Measurements from ENCODE around the gene ALDH4A1.

ALDH4A1 gene

DNA sequence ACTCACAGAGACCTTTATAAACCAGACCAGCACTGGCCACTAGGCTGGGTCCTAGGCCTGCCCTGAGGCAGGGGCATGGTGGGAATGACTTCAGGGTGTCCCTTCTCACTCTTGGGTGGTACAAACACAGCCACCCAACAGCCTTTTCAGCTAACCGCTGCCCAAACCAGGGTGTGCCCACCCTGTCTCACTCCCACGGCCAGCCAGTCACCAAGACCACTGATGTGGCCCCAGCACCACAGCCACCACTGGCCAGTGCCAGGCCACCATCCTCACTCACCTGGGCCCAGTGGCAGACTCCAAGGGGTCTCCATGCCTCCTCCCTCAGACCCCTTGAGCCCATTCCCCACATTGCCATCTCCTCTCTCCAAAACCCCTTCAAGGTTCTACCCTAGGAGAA lies 70.7 kb downstream of the ALDH4A1 start:
- H3K4me3 ChIP-seq (ENCODE audit: low read depth, low read length), result no peak overlapping the region
- no peak for DNase-seq (ENCODE audit: low read depth, low spot score)
- POLR2A ChIA-PET, result no interaction called here
- TF ChIP-seq, protein P1, sequence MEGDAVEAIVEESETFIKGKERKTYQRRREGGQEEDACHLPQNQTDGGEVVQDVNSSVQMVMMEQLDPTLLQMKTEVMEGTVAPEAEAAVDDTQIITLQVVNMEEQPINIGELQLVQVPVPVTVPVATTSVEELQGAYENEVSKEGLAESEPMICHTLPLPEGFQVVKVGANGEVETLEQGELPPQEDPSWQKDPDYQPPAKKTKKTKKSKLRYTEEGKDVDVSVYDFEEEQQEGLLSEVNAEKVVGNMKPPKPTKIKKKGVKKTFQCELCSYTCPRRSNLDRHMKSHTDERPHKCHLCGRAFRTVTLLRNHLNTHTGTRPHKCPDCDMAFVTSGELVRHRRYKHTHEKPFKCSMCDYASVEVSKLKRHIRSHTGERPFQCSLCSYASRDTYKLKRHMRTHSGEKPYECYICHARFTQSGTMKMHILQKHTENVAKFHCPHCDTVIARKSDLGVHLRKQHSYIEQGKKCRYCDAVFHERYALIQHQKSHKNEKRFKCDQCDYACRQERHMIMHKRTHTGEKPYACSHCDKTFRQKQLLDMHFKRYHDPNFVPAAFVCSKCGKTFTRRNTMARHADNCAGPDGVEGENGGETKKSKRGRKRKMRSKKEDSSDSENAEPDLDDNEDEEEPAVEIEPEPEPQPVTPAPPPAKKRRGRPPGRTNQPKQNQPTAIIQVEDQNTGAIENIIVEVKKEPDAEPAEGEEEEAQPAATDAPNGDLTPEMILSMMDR (IDR thresholded peaks at IDR 0.05; ENCODE audit: insufficient read depth, low read length, missing control alignments), result no peak
- CTCF ChIA-PET, result no interaction called here

DNA sequence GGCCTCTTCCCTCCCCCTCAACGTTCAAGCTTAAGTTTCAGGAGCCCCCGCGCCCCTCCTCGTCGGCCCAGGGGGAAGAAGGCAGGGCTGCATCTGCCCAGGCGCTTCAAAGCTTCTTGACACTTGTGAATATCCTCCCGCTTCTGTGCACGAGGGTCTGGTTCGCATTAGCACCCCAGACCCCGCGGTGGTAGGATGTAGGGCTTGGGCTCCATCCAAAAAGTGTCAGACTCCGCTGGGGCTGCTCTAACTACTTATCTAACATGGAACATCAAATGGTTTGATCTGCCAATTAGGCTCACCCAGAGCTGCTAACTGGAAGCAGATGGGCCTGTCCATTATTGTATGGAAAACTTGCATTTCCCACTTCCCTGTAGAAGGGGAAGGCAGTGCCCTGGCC lies 71.8 kb downstream of the ALDH4A1 start:
- ChIA-PET POLR2A (no interaction called here), CTCF (interaction anchor here (1.8 to 2.5 kb wide), 2 partner anchors 9 to 234 kb away, joined by 10 to 17 read pairs; no protein-coding TSS in a partner anchor)
- DNase-seq (ENCODE audit: low read depth, low spot score), result no peak
- H3K4me3 ChIP-seq (ENCODE audit: low read depth, low read length), result no peak overlapping the region
- TF ChIP-seq, protein P1 (IDR thresholded peaks at IDR 0.05; ENCODE audit: insufficient read depth, low read length, missing control alignments), result no peak

DNA sequence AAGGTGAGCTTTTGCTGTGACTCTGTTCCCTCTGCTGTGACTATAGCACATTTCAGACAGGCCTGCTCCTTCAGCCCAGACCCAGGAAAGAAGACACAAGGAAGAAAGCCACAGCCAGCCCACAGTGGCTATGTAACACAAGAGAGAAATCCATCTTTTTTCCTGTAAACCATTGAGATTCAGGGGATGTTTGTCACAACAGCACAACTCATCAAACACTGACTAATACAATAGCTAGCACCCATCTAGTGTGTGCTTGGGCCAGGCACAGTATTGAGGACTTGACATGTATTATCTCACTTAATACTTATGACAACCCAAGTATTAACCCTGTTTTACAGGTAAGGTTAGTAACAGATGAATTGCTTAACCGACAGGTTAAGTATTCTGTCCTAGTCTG lies 72.7 kb downstream of the ALDH4A1 start:
- TF ChIP-seq, protein P1 (IDR thresholded peaks at IDR 0.05; ENCODE audit: insufficient read depth, low read length, missing control alignments), result no peak
- POLR2A ChIA-PET, result no interaction called here
- CTCF ChIA-PET, result interaction anchor here (1.8 to 2.5 kb wide), 2 partner anchors 8 to 233 kb away, joined by 10 to 17 read pairs; no protein-coding TSS in a partner anchor

DNA sequence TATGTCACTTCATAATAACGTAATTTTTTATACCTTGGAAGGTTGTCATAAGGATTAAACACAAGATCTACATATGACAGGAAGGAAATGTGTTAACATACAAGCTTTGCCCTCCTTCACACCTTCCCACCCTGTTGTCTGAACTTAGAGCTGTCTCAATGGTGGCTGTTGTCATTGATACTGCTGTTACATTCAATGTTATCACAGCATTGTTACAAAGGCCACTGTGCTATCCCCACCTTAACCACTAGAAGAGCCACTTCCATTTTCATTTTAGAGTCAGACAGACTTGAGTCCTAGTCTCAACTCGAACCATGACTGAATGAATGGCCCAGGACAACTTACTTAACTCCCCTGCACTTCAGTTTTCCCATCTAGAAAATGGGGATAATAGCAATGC lies 74.1 kb downstream of the ALDH4A1 start:
- POLR2A ChIA-PET, result no interaction called here
- H3K4me3 ChIP-seq (ENCODE audit: low read depth, low read length), result no peak overlapping the region
- TF ChIP-seq, protein P1 (IDR thresholded peaks at IDR 0.05; ENCODE audit: insufficient read depth, low read length, missing control alignments), result no peak
- DNase-seq (ENCODE audit: low read depth, low spot score), result no peak
- CTCF ChIA-PET, result no interaction called here

More for the DNA sequence above, 72.7 kb downstream of the ALDH4A1 start:
- no peak overlapping the region for H3K4me3 ChIP-seq (ENCODE audit: low read depth, low read length)
- no peak for DNase-seq (ENCODE audit: low read depth, low spot score)

DNA sequence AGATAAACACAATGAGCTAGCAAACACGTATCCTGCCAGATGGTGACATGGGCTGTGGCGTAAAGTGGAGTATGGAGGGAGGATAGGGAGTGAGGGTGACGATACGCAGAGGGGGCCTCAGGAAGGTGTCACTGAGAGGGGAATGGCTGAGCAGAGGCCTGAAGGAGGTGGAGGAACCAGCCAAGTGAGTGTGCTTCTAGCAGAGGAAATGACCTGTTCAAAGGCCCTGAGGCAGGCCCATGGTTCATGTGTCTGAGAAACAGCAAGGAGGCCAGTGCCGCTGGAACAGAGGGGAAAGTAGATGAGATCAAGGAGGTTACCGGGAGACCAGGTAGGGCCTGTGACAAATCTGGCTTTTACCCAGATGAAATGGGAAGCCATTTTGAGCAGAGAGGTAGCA lies 78.9 kb downstream of the ALDH4A1 start:
- ChIA-PET CTCF (interaction anchor here (1.6 to 2.6 kb wide), 3 partner anchors 9 to 225 kb away, joined by 4 to 35 read pairs (median 4); no protein-coding TSS in a partner anchor), POLR2A (no interaction called here)
- H3K4me3 ChIP-seq (ENCODE audit: low read depth, low read length), result no peak overlapping the region
- TF ChIP-seq, protein P1 (IDR thresholded peaks at IDR 0.05; ENCODE audit: insufficient read depth, low read length, missing control alignments), result no peak
- DNase-seq (ENCODE audit: low read depth, low spot score), result no peak
